ENCODE results near the gene NKD2. TPM values are rescaled to one million over a fixed set of nuclear protein-coding genes. Genes with fewer than 3 reads are reported as not detected.

The NKD2 gene
- total and polyA plus RNA-seq, 2 of the 4 experiments (the other 2 are of a cell fraction): not detected

DNA sequence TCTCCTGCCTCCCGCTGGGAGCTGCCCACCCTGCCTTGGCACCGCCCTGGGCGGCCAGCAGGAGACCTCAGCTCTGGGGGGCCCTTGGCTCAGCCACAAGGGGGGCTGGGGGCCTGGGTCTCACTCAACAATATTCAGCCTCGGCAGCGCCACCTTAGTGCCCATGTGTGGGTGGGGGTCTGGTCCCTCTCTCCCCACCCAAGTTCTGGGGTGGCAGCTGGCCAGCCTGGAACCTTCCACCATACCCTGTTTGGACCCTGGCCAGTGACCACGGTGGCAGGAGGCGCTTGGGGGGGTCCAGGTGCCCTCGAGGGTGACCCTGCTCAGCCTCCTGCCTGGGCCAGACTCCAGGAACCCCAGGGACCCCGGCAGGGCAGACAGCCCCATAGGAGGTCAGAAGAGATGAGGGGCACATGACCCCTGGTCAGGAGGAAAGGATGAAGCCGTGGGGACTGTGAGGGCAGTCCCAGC lies 22.2 kb downstream of the NKD2 start:
- WGBS, 2 experiments (ENCODE audit: extremely low coverage in 2 of 2, insufficient read length in 1 of 2): 67% methylated on average over 1 of the region's 10 CpGs; no CpG with 5 or more reads in 1 of the 2 experiments

More for the DNA sequence above, 22.2 kb downstream of the NKD2 start:
- H4K20me1 ChIP-seq (ENCODE audit: insufficient read depth, low read length): no peaks in the 10 kb centered on the region
- no peak overlapping the region for H2AK9ac ChIP-seq (replicated peaks; ENCODE audit: low read depth, low read length, poor library complexity)
- H2BK120ac ChIP-seq (ENCODE audit: low read depth, low read length): no peak overlapping the region
- ATAC-seq (ENCODE audit: low read depth): no peak
- no TSS peak for BruUV-seq (replicated peaks)
- H3K9me1 ChIP-seq (ENCODE audit: insufficient read depth, low read length): no peaks in the 10 kb centered on the region
- no peak overlapping the region for H2BK15ac ChIP-seq (ENCODE audit: low read depth, low read length)
- no peak overlapping the region for H3K23ac ChIP-seq (ENCODE audit: low read depth, low read length)
- intact Hi-C loops (cut with micrococcal nuclease) (no loop called here), in situ Hi-C loops (cut with MboI; ENCODE audit: low sequenced_read_pairs) (no loop called here), dilution Hi-C loops (cut with HindIII; ENCODE audit: low sequenced_read_pairs, unreplicated experiment) (no loop called here)
- H3K27ac ChIP-seq (ENCODE audit: insufficient read depth, low read length): no peak overlapping the region
- no peaks in the 10 kb centered on the region for H3K4me1 ChIP-seq (ENCODE audit: control insufficient read depth, insufficient read depth, low read length)
- no peak overlapping the region for H4K8ac ChIP-seq (ENCODE audit: low read depth in 2 of 2, low read length in 2 of 2)
- no peak overlapping the region for H4K5ac ChIP-seq (ENCODE audit: low read depth, low read length)
- TF ChIP-seq, protein P1, sequence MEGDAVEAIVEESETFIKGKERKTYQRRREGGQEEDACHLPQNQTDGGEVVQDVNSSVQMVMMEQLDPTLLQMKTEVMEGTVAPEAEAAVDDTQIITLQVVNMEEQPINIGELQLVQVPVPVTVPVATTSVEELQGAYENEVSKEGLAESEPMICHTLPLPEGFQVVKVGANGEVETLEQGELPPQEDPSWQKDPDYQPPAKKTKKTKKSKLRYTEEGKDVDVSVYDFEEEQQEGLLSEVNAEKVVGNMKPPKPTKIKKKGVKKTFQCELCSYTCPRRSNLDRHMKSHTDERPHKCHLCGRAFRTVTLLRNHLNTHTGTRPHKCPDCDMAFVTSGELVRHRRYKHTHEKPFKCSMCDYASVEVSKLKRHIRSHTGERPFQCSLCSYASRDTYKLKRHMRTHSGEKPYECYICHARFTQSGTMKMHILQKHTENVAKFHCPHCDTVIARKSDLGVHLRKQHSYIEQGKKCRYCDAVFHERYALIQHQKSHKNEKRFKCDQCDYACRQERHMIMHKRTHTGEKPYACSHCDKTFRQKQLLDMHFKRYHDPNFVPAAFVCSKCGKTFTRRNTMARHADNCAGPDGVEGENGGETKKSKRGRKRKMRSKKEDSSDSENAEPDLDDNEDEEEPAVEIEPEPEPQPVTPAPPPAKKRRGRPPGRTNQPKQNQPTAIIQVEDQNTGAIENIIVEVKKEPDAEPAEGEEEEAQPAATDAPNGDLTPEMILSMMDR (conservative IDR thresholded peaks at IDR 0.05; ENCODE audit: low read depth, low read length): no peak
- no peak overlapping the region for H2BK5ac ChIP-seq (ENCODE audit: low read depth, low read length, poor library complexity, severe bottlenecking)
- ChIA-PET CTCF (no interaction called here), POLR2A (ENCODE audit: unreplicated experiment) (no interaction called here)
- no peak overlapping the region for H3K14ac ChIP-seq (replicated peaks; ENCODE audit: low read depth, low read length)
- no peak overlapping the region for H3K18ac ChIP-seq (ENCODE audit: low read depth, low read length)
- H4K91ac ChIP-seq (ENCODE audit: insufficient read depth, low read depth, low read length): no peak overlapping the region
- no peak overlapping the region for H3K9ac ChIP-seq (ENCODE audit: low read depth, low read length)
- H2AFZ ChIP-seq (replicated peaks; ENCODE audit: low read length, poor library complexity): no peak overlapping the region
- no peaks in the 10 kb centered on the region for H3K9me3 ChIP-seq (ENCODE audit: control insufficient read depth, insufficient read depth, low read length)
- no peak overlapping the region for H2BK20ac ChIP-seq (ENCODE audit: low read depth, low read length)
- H2AK5ac ChIP-seq (ENCODE audit: low read depth, low read length): no peak overlapping the region
- no peaks in the 10 kb centered on the region for H3K79me1 ChIP-seq (ENCODE audit: low read depth in 1 of 2, low read length in 2 of 2)
- H3K4me3 ChIP-seq (ENCODE audit: insufficient read depth, low read depth, low read length): no peak overlapping the region
- H3K4me2 ChIP-seq (ENCODE audit: low read depth, low read length): no peak overlapping the region
- H3K36me3 ChIP-seq (ENCODE audit: control insufficient read depth, insufficient read depth, low read length): no peaks in the 10 kb centered on the region
- no peak overlapping the region for H3K4ac ChIP-seq (ENCODE audit: low read depth, low read length)
- DNase-seq: no peak
- H3K56ac ChIP-seq (ENCODE audit: extremely low read depth, insufficient read depth, low read length): no peak overlapping the region
- H3K27me3 ChIP-seq (ENCODE audit: control insufficient read depth, insufficient read depth, low read length): peaks cover 18% of the 10 kb centered on the region

Measured in IMR-90 (cell line).